RWPE2 (cell line): ENCODE data around the gene SCRG1.

Source experiments
- ATAC-seq: fragments of 200-7000 bp; cut with Tn5 transposase; 3 replicates; pipeline ENCODE4 v1.9.1; 2021; ENCODE audit warnings: low read depth
- DNase-seq: peaks from one replicate; pipeline ENCODE4 v3.0.0-alpha.2; 2020; ENCODE audit warnings: low spot score
- H3K27ac ChIP-seq: fragments of 450-650 bp; 2 replicates; pipeline ENCODE4 v1.5.1; 2017; ENCODE audit warnings: mild to moderate bottlenecking; ENCODE audit not compliant: poor library complexity, severe bottlenecking
- H3K27me3 ChIP-seq: fragments of 250-450 bp; sonication (Bioruptor Pico); 2 replicates; pipeline ENCODE4 v1.5.1; 2021; ENCODE audit warnings: mild to moderate bottlenecking, moderate library complexity; ENCODE audit not compliant: insufficient read depth, poor library complexity, severe bottlenecking
- H3K36me3 ChIP-seq: fragments of 250-450 bp; sonication (Bioruptor Pico); 2 replicates; pipeline ENCODE4 v1.5.1; 2020; ENCODE audit warnings: low read depth, mild to moderate bottlenecking, moderate library complexity
- H3K4me1 ChIP-seq: fragments of 250-450 bp; sonication (Bioruptor Pico); 2 replicates; pipeline ENCODE4 v1.5.1; 2021; ENCODE audit warnings: mild to moderate bottlenecking, moderate library complexity; ENCODE audit not compliant: insufficient read depth, poor library complexity, severe bottlenecking
- H3K4me3 ChIP-seq: fragments of 250-450 bp; sonication (Bioruptor Pico); 2 replicates; pipeline ENCODE4 v1.5.1; 2021; ENCODE audit warnings: mild to moderate bottlenecking, moderate library complexity; ENCODE audit not compliant: severe bottlenecking
- H3K9me3 ChIP-seq: fragments of 250-450 bp; sonication (Bioruptor Pico); 2 replicates; pipeline ENCODE4 v1.5.1; 2021; ENCODE audit warnings: mild to moderate bottlenecking, moderate library complexity; ENCODE audit not compliant: severe bottlenecking
- TF ChIP-seq, protein P1 (sequence below): fragments of 450-650 bp; IDR thresholded peaks from one replicate; pipeline ENCODE4 v1.5.1; 2017; ENCODE audit warnings: mild to moderate bottlenecking, moderate library complexity; ENCODE audit not compliant: poor library complexity, severe bottlenecking

The SCRG1 gene

DNA sequence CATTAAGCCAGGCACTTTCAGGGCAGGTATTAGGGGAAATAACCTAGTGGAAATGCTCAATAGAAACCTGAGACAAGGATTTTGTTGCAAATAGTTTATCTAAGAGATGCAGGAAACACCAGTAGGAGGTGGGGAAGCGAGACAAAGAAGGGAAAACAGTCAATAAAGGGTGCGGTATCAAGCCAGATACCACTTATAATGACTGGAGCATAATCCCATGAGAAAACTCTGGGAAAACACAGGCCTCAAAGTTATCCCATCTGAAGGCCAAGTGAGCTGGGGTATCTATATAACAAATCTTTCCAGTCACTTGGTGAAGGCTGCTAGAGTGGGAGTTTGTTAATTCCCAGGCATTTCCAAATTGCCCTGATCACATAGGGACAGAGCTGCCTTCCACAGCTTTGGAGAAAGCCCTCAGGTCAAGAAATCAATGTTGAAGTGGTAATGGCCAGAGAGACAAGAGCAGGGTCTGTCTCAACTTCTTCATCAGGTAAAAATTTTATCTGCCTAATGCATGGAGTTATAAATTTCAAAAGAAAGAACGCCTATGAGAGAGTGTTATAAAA, 55.0 kb downstream of the SCRG1 start:
- Histone ChIP-seq H3K4me3 (no peak overlapping the region), H3K4me1 (peaks cover 16% of the 10 kb centered on the region), H3K9me3 (peaks cover 2% of the 10 kb centered on the region), H3K36me3 (no peaks in the 10 kb centered on the region), H3K27ac (no peak overlapping the region), H3K27me3 (no peaks in the 10 kb centered on the region)
- DNase-seq: no peak
- TF ChIP-seq, protein P1, sequence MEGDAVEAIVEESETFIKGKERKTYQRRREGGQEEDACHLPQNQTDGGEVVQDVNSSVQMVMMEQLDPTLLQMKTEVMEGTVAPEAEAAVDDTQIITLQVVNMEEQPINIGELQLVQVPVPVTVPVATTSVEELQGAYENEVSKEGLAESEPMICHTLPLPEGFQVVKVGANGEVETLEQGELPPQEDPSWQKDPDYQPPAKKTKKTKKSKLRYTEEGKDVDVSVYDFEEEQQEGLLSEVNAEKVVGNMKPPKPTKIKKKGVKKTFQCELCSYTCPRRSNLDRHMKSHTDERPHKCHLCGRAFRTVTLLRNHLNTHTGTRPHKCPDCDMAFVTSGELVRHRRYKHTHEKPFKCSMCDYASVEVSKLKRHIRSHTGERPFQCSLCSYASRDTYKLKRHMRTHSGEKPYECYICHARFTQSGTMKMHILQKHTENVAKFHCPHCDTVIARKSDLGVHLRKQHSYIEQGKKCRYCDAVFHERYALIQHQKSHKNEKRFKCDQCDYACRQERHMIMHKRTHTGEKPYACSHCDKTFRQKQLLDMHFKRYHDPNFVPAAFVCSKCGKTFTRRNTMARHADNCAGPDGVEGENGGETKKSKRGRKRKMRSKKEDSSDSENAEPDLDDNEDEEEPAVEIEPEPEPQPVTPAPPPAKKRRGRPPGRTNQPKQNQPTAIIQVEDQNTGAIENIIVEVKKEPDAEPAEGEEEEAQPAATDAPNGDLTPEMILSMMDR: no peak
- no peak for ATAC-seq

DNA sequence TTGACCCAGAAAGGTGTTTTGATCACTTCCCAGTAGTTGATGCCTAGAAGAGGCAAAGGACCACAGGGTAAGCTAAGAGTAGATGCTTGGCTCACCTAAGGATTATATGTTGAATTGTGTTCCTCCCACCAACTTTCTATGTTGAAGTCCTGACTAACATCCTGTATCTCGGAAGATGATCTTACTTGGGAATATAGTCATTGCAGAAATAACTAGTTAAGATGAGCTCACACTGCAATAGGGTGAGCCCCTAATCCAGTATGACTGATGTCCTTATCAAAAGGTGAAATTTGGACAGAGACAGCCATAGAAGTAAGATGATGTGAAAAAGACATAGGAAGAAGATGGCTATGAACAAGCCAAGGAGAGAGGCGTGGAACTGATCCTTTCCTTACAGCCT, 61.5 kb downstream of the SCRG1 start:
- DNase-seq (no peak), ATAC-seq (no peak)
- no peaks in the 10 kb centered on the region for H3K9me3 ChIP-seq
- H3K27ac ChIP-seq: no peak overlapping the region
- TF ChIP-seq, protein P1: no peak
- peaks cover 13% of the 10 kb centered on the region for H3K36me3 ChIP-seq
- H3K27me3 ChIP-seq: no peaks in the 10 kb centered on the region
- H3K4me3 ChIP-seq: no peak overlapping the region
- H3K4me1 ChIP-seq: peaks cover 18% of the 10 kb centered on the region

DNA sequence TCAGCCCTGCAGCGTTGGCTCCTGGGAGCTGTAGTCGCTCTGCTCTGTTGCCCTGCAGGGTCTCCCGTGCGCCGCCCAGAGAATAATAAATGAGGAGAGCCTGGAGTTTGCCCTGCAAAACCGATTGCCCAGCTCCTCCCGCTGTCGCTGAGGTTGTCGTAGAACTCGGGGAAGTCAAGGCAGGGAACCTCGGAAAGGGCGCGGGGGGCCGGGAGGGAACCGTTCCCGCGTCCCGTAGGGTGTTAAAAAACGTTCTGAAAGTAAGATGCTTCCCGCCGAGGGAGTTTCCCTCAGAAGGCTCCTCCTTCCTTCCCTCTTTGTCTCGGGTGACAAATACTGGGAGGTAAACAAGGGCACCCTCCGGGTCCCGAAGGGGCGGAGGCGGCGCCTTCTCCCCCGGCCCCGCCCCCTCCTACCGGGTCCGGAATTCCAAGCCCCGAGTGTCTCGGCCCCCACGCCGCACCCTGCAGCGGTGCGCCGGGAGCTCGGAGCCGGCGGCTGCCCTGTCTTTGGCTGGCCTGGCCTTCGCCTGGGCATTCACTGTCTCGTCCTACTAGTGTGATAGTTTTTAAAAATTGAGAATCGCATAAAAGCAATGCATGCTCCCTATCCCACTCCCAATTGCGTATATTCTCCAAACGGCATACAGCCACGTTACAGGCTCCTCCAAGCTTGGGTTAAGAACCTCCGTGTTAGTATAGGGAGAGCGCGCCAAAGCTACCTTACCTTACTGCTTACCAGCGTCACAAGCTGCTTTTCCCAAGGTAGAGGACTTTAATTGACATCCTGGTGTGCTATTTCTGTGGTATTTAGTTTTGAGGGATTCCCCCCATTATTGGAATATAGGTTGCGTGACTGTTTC, 63.8 kb downstream of the SCRG1 start:
- DNase-seq (peak; percentile 78), ATAC-seq (peak; percentile 56)
- TF ChIP-seq, protein P1: no peak

More for the DNA sequence above, 63.8 kb downstream of the SCRG1 start:
- no peaks in the 10 kb centered on the region for H3K9me3 ChIP-seq
- peak overlapping the region; percentile 89 for H3K27ac ChIP-seq
- peaks cover 36% of the 10 kb centered on the region for H3K36me3 ChIP-seq
- peak overlapping the region; percentile 97 for H3K4me3 ChIP-seq
- H3K4me1 ChIP-seq: peaks cover 30% of the 10 kb centered on the region
- no peaks in the 10 kb centered on the region for H3K27me3 ChIP-seq
